Stimulated activated CD8-positive, alpha-beta memory T cell treated with anti-CD3 and anti-CD28 coated beads, Interleukin-7, amount 100 ng/mL, for 48 hours (primary cell): ENCODE results near the gene AP1M1.

Experiments
- DNase-seq, 2 donors: peaks; one replicate each; pipeline ENCODE4 v3.0.0-alpha.2; 2020; ENCODE audit warnings: low read depth in 1 of 2; ENCODE audit errors: extremely low read depth in 1 of 2

Gene AP1M1

DNA sequence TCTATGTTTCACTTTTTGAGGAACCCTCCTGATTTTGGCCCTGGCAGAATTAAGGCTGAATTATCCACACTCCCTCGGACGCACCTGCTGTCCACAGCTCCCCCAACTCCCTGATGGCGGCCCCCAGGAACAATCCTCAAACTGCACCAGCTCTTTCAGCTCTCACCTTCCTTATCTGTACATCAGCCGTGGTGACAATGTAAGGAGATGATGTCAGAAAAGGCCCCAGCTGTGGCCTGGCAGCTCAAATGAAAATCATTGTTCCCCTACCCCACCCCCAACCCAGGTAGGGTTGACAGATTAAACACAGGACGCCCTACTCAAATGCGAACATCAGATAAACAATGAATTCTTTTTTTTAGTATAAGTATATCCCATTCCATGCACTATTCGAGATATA lies 91.9 kb downstream of the AP1M1 start:
- DNase-seq: no peak

GRCh38 chr19:16290692-16291091 lies 93.0 kb downstream of the AP1M1 start:
- no peak for DNase-seq

DNA sequence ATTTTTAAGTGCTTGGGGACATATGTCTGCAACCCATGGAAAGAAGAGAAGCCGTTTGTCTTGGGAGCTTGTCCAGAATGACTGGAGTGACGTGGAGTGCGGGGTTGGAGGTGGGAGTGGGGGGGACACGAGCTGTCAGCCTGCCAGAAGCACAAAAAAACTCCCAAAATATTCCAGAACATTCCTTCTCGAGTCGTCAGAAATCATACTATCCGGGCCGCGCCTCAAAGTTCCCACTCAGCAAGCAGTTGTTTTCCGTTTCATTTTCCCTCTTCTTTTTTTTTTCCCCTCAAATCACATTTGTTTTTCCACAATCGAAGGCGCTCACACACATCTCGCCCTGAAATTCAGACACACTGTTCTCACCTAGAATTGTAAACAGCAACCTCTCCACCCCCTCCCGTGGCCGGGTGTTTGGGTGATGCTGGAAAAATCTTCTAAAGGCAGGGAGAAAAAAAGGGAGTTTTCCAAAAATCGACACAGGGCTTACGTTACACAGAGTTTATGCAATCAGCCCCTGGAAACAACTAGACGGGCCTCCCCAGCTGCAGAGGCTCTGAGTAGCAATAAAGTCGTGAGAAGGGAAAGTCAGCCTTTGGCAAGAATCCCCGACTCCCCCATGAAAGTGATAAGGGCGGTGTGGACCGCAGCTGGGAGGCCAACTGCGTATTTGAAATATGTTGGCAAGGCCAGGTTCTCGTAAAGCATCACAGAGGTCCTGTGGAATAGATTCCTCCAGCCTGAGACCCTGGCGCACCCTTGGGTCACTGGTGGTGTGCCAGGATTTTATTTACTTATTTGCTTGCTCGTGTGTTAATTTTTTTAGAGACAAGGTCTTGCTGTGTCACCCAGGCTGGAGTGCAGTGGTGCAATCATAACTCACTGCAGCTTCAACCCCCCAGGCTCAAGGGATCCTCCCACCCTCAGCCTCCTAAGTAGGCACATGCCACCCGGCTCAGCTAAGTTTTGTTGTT lies 95.7 kb downstream of the AP1M1 start:
- no peak for DNase-seq

DNA sequence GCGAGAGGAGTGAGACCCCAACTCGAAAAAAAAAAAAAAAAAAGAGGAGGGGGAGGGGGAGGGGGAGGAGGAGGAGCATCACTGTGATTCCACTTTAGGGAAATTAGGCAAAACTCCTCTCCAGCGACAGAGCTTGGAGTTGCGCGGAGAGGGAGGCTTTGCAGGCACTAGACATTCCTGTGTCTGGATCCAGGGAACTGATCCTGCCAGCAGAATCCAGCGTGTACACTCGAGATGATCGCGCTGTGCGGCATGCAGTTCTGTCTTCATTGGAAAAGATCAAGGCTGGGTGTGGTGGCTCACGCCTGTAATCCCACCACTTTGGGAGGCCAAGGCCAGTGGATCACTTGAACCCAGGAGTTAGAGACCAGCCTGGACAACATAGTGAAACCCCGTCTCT lies 97.3 kb downstream of the AP1M1 start:
- DNase-seq: no peak
